Measurements from ENCODE around the gene H2BW2. TPM values are rescaled to one million over a fixed set of nuclear protein-coding genes. Genes with fewer than 3 reads are reported as not detected.
"Not testable (repeated sequence)": the region's sequence is repeated elsewhere in the genome, so short reads cannot be mapped to it uniquely, and the experiment has no call there.

H2BW2 gene
- total RNA-seq (2014; rRNA removed; shearing (Covaris generic)), result not detected in 2 replicates

- DNase-seq (ENCODE audit: low spot score), result no peak
Measured at GRCh38 chrX:104039689-104040505, at the start of gene H2BW2. Gene H2BW2, plus strand, starts transcription at chrX:104039956. Its CDS starts 39 bp downstream, at chrX:104039995.

- DNase-seq (ENCODE audit: low spot score), result no peak
Measured at GRCh38 chrX:103999234-103999633, 40.5 kb upstream of the H2BW2 start.

DNA sequence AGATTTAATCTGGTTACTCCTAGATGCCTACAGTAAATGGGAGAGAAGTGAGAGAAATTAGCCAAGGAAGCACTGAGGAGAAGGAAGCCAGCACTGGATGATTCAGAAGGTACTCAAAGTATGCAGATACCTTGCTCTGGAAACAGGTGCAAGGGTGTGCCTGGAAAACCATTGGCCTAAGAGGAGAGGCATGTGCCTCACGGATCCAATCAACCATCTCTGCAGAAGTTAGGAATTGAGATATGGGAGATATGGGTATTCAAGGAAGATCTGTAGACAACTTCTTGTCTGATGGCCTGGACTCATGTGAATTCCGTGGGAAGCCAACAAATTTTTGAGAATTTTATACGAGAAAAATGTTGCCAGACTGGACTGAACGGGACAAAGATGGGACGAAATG lies 30.9 kb upstream of the H2BW2 start:
- DNase-seq (ENCODE audit: low spot score), result no peak

GRCh38 chrX:104013158-104013557 lies 26.6 kb upstream of the H2BW2 start:
- DNase-seq (ENCODE audit: low spot score), result no peak

DNA sequence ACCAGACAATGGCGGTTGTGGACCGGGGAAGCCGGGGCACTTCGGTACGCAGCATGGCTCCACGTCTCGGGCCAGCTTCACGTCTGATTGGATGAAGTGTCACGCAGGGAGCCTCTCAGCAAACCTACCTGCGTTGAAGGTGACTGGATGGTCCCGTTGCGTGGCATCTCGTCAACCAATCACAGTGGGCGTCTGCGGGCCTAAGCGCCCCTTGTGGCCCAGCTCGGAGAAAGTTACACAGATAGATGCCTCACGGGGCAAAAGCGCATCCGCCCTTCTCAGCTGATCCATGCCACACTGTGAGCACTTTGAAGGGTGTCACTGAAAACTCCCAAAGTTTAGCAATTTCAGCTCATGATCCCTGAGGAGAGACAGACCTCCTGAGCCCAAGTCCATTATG lies 26.1 kb upstream of the H2BW2 start, which contains the start of gene H2BW1:
Gene H2BW1, minus strand, starts transcription at position 103 of the 400 bp plus-strand sequence. CDS start 132 bp downstream, outside the sequence.
- DNase-seq (ENCODE audit: low spot score), result no peak

GRCh38 chrX:104015576-104015975 lies 24.2 kb upstream of the H2BW2 start:
- not testable (repeated sequence) for DNase-seq (ENCODE audit: low spot score)

GRCh38 chrX:104018126-104018525 lies 21.6 kb upstream of the H2BW2 start:
- DNase-seq (ENCODE audit: low spot score), result no peak

- DNase-seq (ENCODE audit: low spot score), result no peak
Measured at GRCh38 chrX:104041003-104041402, 1.2 kb downstream of the H2BW2 start.

GRCh38 chrX:104045642-104046041 lies 5.9 kb downstream of the H2BW2 start:
- no peak for DNase-seq (ENCODE audit: low spot score)

DNA sequence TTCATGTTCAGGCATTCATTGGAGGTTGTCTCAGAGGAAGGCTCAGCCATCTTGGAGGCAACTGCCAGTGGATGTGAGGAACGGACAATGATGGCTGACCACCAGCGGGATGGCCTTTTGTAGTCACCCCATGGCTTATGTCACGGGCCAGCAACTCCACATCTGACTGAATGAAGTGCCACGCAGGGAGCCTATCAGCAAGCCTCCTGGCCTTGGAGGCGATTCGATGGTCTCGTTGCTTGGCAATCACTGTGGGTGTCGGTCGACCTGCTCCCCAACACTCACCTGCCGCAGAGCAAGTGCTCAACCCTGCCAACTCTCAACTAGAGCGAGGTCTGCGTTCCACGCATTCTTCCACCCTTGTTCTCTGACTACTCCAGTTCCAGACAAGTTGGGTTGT lies 7.4 kb downstream of the H2BW2 start:
- no peak for DNase-seq (ENCODE audit: low spot score)

DNA sequence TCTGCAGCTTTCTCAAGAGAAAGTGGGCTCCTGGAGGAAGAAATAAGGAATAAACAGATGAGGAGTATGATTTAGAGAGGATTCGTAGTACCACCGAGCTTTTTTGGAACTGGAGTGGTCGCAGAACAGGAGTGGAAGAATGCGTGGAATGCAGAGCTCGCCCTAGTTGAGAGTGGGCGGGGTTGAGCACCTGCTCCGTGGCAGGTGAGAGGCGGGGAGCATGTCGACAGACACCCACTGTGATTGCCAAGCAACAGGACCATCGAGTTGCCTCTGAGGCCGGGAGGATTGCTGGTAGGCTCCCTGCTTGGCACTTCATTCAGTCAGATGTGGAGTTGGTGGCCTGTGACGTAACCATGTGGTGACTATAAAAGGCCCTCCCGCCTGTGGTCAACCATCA lies 15.2 kb downstream of the H2BW2 start:
- not testable (repeated sequence) for DNase-seq (ENCODE audit: low spot score)

- DNase-seq (ENCODE audit: low spot score), result not testable (repeated sequence)
Measured at GRCh38 chrX:104062636-104063035, 22.9 kb downstream of the H2BW2 start.

- DNase-seq (ENCODE audit: low spot score), result not testable (repeated sequence)
Measured at GRCh38 chrX:104075778-104076445, 36.2 kb downstream of the H2BW2 start, which contains the start of gene TMSB15C. Gene TMSB15C, minus strand, starts transcription at chrX:104076236.

DNA sequence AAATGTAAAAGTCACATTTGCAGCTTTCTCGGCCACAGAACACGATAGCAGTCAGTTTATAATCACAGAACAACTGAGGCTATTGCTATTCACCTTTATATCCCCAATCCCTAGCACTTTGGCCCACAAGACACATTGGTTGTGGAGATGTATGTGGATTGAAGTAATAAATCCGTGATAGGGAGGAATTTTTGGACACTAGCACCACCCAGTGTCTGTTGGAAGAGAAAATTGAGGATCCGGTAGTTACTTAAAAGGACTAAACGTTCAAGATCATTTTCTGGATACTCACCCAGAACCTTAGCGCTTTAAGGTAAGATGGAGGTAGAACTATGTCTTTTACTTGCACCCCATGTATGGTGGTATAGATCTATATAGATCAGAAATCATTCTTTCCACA lies 38.1 kb downstream of the H2BW2 start:
- DNase-seq (ENCODE audit: low spot score), result not testable (repeated sequence)

DNA sequence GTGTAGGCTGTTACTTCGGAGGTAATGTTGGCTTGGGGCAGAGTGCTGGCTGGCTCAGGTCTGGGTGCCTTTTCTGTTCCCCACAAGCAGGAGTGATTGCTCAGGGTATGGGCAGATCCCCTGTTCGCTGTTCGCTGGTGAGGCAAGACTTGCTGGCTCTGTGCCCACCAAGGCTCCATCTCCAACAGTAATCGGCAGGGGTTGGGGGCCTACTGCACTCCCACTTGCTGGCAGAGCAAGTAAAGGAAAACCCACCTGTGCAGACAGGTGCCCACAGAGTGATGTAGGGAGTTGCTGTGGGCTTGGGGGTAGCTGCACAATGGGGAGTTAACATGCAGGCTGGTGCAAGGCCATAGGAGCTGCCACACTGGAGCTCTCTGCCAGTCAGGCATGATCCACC lies 44.3 kb downstream of the H2BW2 start:
- no peak for DNase-seq (ENCODE audit: low spot score)

GRCh38 chrX:104084534-104085277 lies 45.0 kb downstream of the H2BW2 start:
- DNase-seq (ENCODE audit: low spot score), result no peak

GRCh38 chrX:104085477-104085876 lies 45.7 kb downstream of the H2BW2 start:
- DNase-seq (ENCODE audit: low spot score), result no peak

DNA sequence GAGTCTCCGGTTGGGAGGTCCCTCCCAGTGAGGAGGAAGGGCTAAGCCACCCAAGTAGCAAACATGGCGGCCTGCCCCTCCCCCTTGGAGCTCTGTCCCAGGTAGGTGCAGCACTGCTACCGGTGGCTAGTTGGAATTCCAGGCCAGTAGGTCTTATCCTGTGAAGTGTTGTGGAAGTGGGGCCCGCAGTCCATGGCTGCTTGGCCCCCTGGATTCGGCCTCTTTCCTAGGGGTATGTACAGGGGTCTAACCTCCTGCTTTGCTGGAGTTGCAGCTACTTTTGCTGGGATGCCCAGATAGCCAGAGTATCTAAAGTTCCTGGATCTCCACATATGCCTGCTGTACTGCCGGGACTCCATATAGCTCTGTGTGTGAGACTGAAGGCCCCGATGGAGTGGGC lies 46.2 kb downstream of the H2BW2 start:
- DNase-seq (ENCODE audit: low spot score), result no peak
